Measurements from ENCODE around the gene C1orf53.
"Not testable (repeated sequence)": the region's sequence is repeated elsewhere in the genome, so short reads cannot be mapped to it uniquely, and the experiment has no call there.

Gene C1orf53

GRCh38 chr1:197922070-197922390, 19.6 kb downstream of the C1orf53 start:
- no peak for DNase-seq

- DNase-seq, result no peak
Measured at GRCh38 chr1:197923038-197923437, 20.6 kb downstream of the C1orf53 start.

- no peak for DNase-seq
Measured at GRCh38 chr1:197924516-197925123, 22.2 kb downstream of the C1orf53 start.

- no peak for DNase-seq
Measured at GRCh38 chr1:197927908-197928665, 25.7 kb downstream of the C1orf53 start.

- DNase-seq, result no peak
Measured at GRCh38 chr1:197928849-197929336, 26.5 kb downstream of the C1orf53 start.

- no peak for DNase-seq
Measured at GRCh38 chr1:197933016-197933415, 30.6 kb downstream of the C1orf53 start.

- DNase-seq, result no peak
Measured at GRCh38 chr1:197933647-197934046, 31.2 kb downstream of the C1orf53 start.

GRCh38 chr1:197937381-197937780, 35.0 kb downstream of the C1orf53 start:
- no peak for DNase-seq

GRCh38 chr1:197937892-197938291, 35.5 kb downstream of the C1orf53 start:
- no peak for DNase-seq

GRCh38 chr1:197939159-197939980, 36.9 kb downstream of the C1orf53 start:
- DNase-seq, result not testable (repeated sequence)

- DNase-seq, result no peak
Measured at GRCh38 chr1:197942042-197942441, 39.6 kb downstream of the C1orf53 start.

- DNase-seq, result no peak
Measured at GRCh38 chr1:197944485-197944884, 42.1 kb downstream of the C1orf53 start.

GRCh38 chr1:197948926-197949899, 46.8 kb downstream of the C1orf53 start:
- no peak for DNase-seq

GRCh38 chr1:197951089-197951488, 48.7 kb downstream of the C1orf53 start:
- DNase-seq, result no peak

GRCh38 chr1:197951617-197952175, 49.3 kb downstream of the C1orf53 start:
- no peak for DNase-seq

GRCh38 chr1:197953472-197953871, 51.0 kb downstream of the C1orf53 start:
- not testable (repeated sequence) for DNase-seq

- no peak for DNase-seq
Measured at GRCh38 chr1:197954718-197955418, 52.4 kb downstream of the C1orf53 start.

- no peak for DNase-seq
Measured at GRCh38 chr1:197955486-197956394, 53.3 kb downstream of the C1orf53 start.

Measured in activated T-cell treated with anti-CD3 and anti-CD28 coated beads, Interleukin-2, amount 50 U/mL, for 1 hour (primary cell).